H1 (cell line): ENCODE measurements around the gene SLC6A3. TPM values are rescaled to one million over a fixed set of nuclear protein-coding genes. Genes with fewer than 3 reads are reported as not detected.

Experiments used
- CTCF ChIA-PET: fragments of 300-600 bp; sonication (Branson Sonifier 250); formaldehyde crosslinking; loops from one replicate; lab custom pipeline; 2021; ENCODE audit not compliant: partially characterized antibody; lab: Charles Lee
- POLR2A ChIA-PET: fragments of 300-600 bp; sonication (Branson Sonifier 250); formaldehyde crosslinking; loops from one replicate; lab custom pipeline; 2021; ENCODE audit warnings: inconsistent platforms; ENCODE audit not compliant: partially characterized antibody; lab: Charles Lee
- DNase-seq, 2 experiments: peaks; one replicate each; pipeline versions ENCODE4 v3.0.0 to v3.0.0-alpha.2; 2010 to 2022; ENCODE audit warnings: low spot score in 2 of 2, low read depth in 1 of 2, mixed read lengths in 1 of 2
- FAIRE-seq: peaks from 2 replicates; lab custom pipeline; 2011; peaks lifted over from hg19 to GRCh38; lab: Jason Lieb, UNC
- H2AFZ ChIP-seq: 2 replicates; pipeline ENCODE4 v1.8.1; 2012; ENCODE audit warnings: low read length, inconsistent platforms
- H2AK5ac ChIP-seq: 2 replicates; pipeline ENCODE4 v1.6.1; 2013; ENCODE audit warnings: low read depth, low read length
- H2BK120ac ChIP-seq: replicated peaks from 2 replicates; pipeline ENCODE3; 2013; ENCODE audit warnings: low read depth, low read length, inconsistent platforms
- H2BK12ac ChIP-seq: 2 replicates; pipeline ENCODE4 v1.6.1; 2013; ENCODE audit warnings: low read depth, low read length
- H2BK15ac ChIP-seq: 2 replicates; pipeline ENCODE4 v1.6.1; 2013; ENCODE audit warnings: low read length
- H2BK20ac ChIP-seq: 2 replicates; pipeline ENCODE4 v1.6.1; 2013; ENCODE audit warnings: low read length
- H2BK5ac ChIP-seq: 2 replicates; pipeline ENCODE4 v1.6.1; 2013; ENCODE audit warnings: low read depth, low read length
- H3K14ac ChIP-seq: 2 replicates; pipeline ENCODE4 v1.6.1; 2013; ENCODE audit warnings: inconsistent platforms; ENCODE audit not compliant: insufficient read length
- H3K18ac ChIP-seq: 2 replicates; pipeline ENCODE4 v1.6.1; 2013; ENCODE audit warnings: low read length; ENCODE audit errors: extremely low read depth
- H3K23ac ChIP-seq: 2 replicates; pipeline ENCODE4 v1.6.1; 2013; ENCODE audit warnings: inconsistent platforms; ENCODE audit not compliant: insufficient read length
- H3K23me2 ChIP-seq: 2 replicates; pipeline ENCODE4 v1.6.1; 2013; ENCODE audit warnings: low read depth, low read length
- H3K27ac ChIP-seq: 2 replicates; pipeline ENCODE4 v1.6.1; 2011; ENCODE audit warnings: low read depth, low read length, inconsistent platforms
- H3K27me3 ChIP-seq, 4 experiments: replicated peaks in 1 of 4; 1 replicate in 1 of 4; 2 replicates in 3 of 4; pipeline versions ENCODE4 v1.6.1 to v1.8.1; 2011 to 2013; ENCODE audit warnings: low read length in 3 of 4, mild to moderate bottlenecking in 3 of 4, inconsistent platforms in 2 of 4, mixed read lengths in 2 of 4, moderate library complexity in 1 of 4; ENCODE audit not compliant: control insufficient read depth in 3 of 4, insufficient read depth in 3 of 4; ENCODE audit errors: extremely low read depth in 1 of 4
- H3K36me3 ChIP-seq, 4 experiments: 2 replicates each; pipeline versions ENCODE4 v1.6.1 to v1.8.1; 2011 to 2013; ENCODE audit warnings: mild to moderate bottlenecking in 4 of 4, low read length in 3 of 4, moderate library complexity in 2 of 4, control low read depth in 1 of 4, inconsistent platforms in 1 of 4; ENCODE audit not compliant: insufficient read depth in 4 of 4, control insufficient read depth in 2 of 4
- H3K4ac ChIP-seq: replicated peaks from 2 replicates; pipeline ENCODE3; 2013; ENCODE audit warnings: low read length, low read depth, mixed read lengths, inconsistent platforms; ENCODE audit not compliant: insufficient read length
- H3K4me1 ChIP-seq, 4 experiments: replicated peaks in 1 of 4; 1 replicate in 1 of 4; 2 replicates in 3 of 4; pipeline versions ENCODE4 v1.6.1 to v1.8.1; 2011 to 2013; ENCODE audit warnings: low read length in 3 of 4, inconsistent platforms in 2 of 4, mixed read lengths in 1 of 4; ENCODE audit not compliant: insufficient read depth in 4 of 4, control insufficient read depth in 3 of 4
- H3K4me2 ChIP-seq, 2 experiments: 2 replicates each; pipeline versions ENCODE4 v1.6.1 to v1.8.1; 2011 to 2013; ENCODE audit warnings: low read depth in 2 of 2, low read length in 2 of 2, control low read depth in 1 of 2, inconsistent platforms in 1 of 2, mild to moderate bottlenecking in 1 of 2; ENCODE audit not compliant: insufficient read depth in 1 of 2
- H3K4me3 ChIP-seq, 4 experiments: fragments of 200-600, 300-600 bp in 1 of 4; sonication (generic), shearing (Covaris generic), sonication (Bioruptor Twin) in 1 of 4; 2 replicates each; pipeline versions ENCODE4 v1.5.1 to v1.8.1; 2011 to 2016; ENCODE audit warnings: low read length in 4 of 4, low read depth in 3 of 4, control low read depth in 2 of 4, inconsistent platforms in 2 of 4, mild to moderate bottlenecking in 2 of 4, mixed read lengths in 1 of 4, moderate library complexity in 1 of 4; ENCODE audit not compliant: insufficient read depth in 2 of 4; ENCODE audit errors: extremely low read depth in 1 of 4
- H3K56ac ChIP-seq: replicated peaks from 2 replicates; pipeline ENCODE3; 2013; ENCODE audit warnings: low read depth, mild to moderate bottlenecking, mixed read lengths, low read length, inconsistent platforms; ENCODE audit not compliant: insufficient read length
- H3K79me1 ChIP-seq: 2 replicates; pipeline ENCODE4 v1.6.1; 2013; ENCODE audit warnings: low read depth, low read length, control low read depth
- H3K79me2 ChIP-seq, 2 experiments: 2 replicates each; pipeline versions ENCODE4 v1.6.1 to v1.8.1; 2012 to 2013; ENCODE audit warnings: low read length in 2 of 2, mild to moderate bottlenecking in 2 of 2, inconsistent platforms in 1 of 2; ENCODE audit not compliant: insufficient read depth in 2 of 2, control insufficient read depth in 1 of 2
- H3K9ac ChIP-seq, 4 experiments: replicated peaks in 1 of 4; 1 replicate in 1 of 4; 2 replicates in 3 of 4; pipeline versions ENCODE4 v1.6.1 to v1.8.1; 2011 to 2013; ENCODE audit warnings: low read depth in 3 of 4, low read length in 3 of 4, control low read depth in 2 of 4, mild to moderate bottlenecking in 2 of 4, moderate library complexity in 2 of 4, inconsistent platforms in 1 of 4; ENCODE audit errors: extremely low read depth in 1 of 4
- H3K9me3 ChIP-seq, 2 experiments: 2 replicates each; pipeline versions ENCODE4 v1.6.1 to v1.8.1; 2012 to 2013; ENCODE audit warnings: mild to moderate bottlenecking in 2 of 2, moderate library complexity in 2 of 2, control low read depth in 1 of 2, inconsistent platforms in 1 of 2, low read depth in 1 of 2, low read length in 1 of 2, mixed read lengths in 1 of 2; ENCODE audit not compliant: insufficient read depth in 2 of 2
- H4K20me1 ChIP-seq, 2 experiments: replicated peaks in 1 of 2; 2 replicates each; pipeline versions ENCODE3 to v1.8.1; 2011 to 2013; ENCODE audit warnings: inconsistent platforms in 2 of 2, low read length in 2 of 2, mild to moderate bottlenecking in 1 of 2; ENCODE audit not compliant: insufficient read depth in 2 of 2, control insufficient read depth in 1 of 2
- H4K5ac ChIP-seq: 2 replicates; pipeline ENCODE4 v1.6.1; 2013; ENCODE audit warnings: low read length, low read depth, mixed read lengths, inconsistent platforms; ENCODE audit not compliant: insufficient read length
- H4K8ac ChIP-seq: 2 replicates; pipeline ENCODE4 v1.8.0; 2013; ENCODE audit warnings: mild to moderate bottlenecking, moderate library complexity, low read length, inconsistent platforms; ENCODE audit not compliant: insufficient read depth; ENCODE audit errors: extremely low read depth
- H4K91ac ChIP-seq: replicated peaks from 2 replicates; pipeline ENCODE3; 2013; ENCODE audit warnings: low read length, mixed read lengths, inconsistent platforms; ENCODE audit not compliant: insufficient read length
- EZH2 ChIP-seq: fragments of 200-600 bp; sonication (generic); IDR thresholded peaks from 2 replicates; pipeline ENCODE4 v1.7.1; 2012; ENCODE audit warnings: low read depth, mild to moderate bottlenecking, moderate library complexity, low read length, inconsistent platforms; ENCODE audit not compliant: severe bottlenecking
- HDAC6 ChIP-seq: IDR thresholded peaks from one replicate; pipeline ENCODE4 v1.7.1; 2012; ENCODE audit warnings: low read depth, mild to moderate bottlenecking, inconsistent platforms, low read length, moderate library complexity
- KDM5A ChIP-seq: fragments of 200-600 bp; IDR thresholded peaks from 2 replicates; pipeline ENCODE4 v1.7.1; 2012; ENCODE audit warnings: mild to moderate bottlenecking, low read length, inconsistent platforms, mixed read lengths
- RBBP5 ChIP-seq: IDR thresholded peaks from 2 replicates; pipeline ENCODE4 v1.7.1; 2012; ENCODE audit warnings: low read depth, mild to moderate bottlenecking, inconsistent platforms, low read length, moderate library complexity, borderline replicate concordance
- RNF2 ChIP-seq: fragments of 200-900, 300-1000 bp; sonication (generic); IDR thresholded peaks from 2 replicates; pipeline ENCODE4 v1.7.1; 2016; ENCODE audit warnings: borderline replicate concordance, low read depth, mild to moderate bottlenecking, antibody characterized with exemption, low read length; ENCODE audit not compliant: poor library complexity, severe bottlenecking; ENCODE audit errors: missing control alignments
- RXRA ChIP-seq: IDR thresholded peaks from 2 replicates; pipeline ENCODE4 v1.6.1; 2011; ENCODE audit warnings: low read depth, mild to moderate bottlenecking, low read length, moderate library complexity; ENCODE audit not compliant: insufficient read depth
- SIN3A ChIP-seq, 2 experiments: IDR thresholded peaks in 1 of 2; conservative IDR thresholded peaks in 1 of 2; 2 replicates each; pipeline ENCODE4 v1.6.1; 2011 to 2012; ENCODE audit warnings: low read length in 2 of 2, improper control_type of control experiment in 1 of 2, low read depth in 1 of 2, mild to moderate bottlenecking in 1 of 2
- TAF1 ChIP-seq: IDR thresholded peaks from 2 replicates; pipeline ENCODE4 v1.6.1; 2011; ENCODE audit warnings: mild to moderate bottlenecking, low read depth, low read length
- WGBS, 2 experiments: shearing (Covaris generic) in 1 of 2; methylation state at CpG; one replicate each; pipeline versions ENCODE4 v1.1.6 to v1.1.7; 2013 to 2015; ENCODE audit warnings: low lambda C conversion rate in 2 of 2, mixed read lengths in 2 of 2, inconsistent platforms in 1 of 2, low coverage in 1 of 2, missing lambda C conversion rate in 1 of 2; ENCODE audit not compliant: insufficient replicate concordance in 2 of 2, insufficient coverage in 1 of 2, insufficient read length in 1 of 2; ENCODE audit errors: extremely low coverage in 1 of 2, missing lambda C conversion rate in 1 of 2; 5-methylcytosine and 5-hydroxymethylcytosine counted together
- polyA plus RNA-seq, 7 experiments: library from polyadenylated mRNA; depleted of rRNA in 3 of 7; stranded (reverse) in 5 of 7; unstranded in 2 of 7; fragments of >200 nt in 5 of 7; fragments of 200-250 nt in 2 of 7; gene quantifications; 1 replicate in 5 of 7; 2 replicates in 1 of 7; 4 replicates in 1 of 7; pipeline versions ENCODE4 v1.2.1 to v1.2.3, GENCODE V29; 2011 to 2013; ENCODE audit warnings: missing spikeins in 2 of 7, mixed read lengths in 2 of 7
- total RNA-seq: library from RNA; stranded (reverse); fragmentation: NEBNext Ultra II Directional; extraction: Animal tissue kit (Norgen Biotek cat#: 25700); gene quantifications from 2 replicates; pipeline ENCODE4 v1.2.1, GENCODE V29; 2021
- TF ChIP-seq, protein P1 (sequence below), 3 experiments: IDR thresholded peaks; 1 replicate in 2 of 3; 2 replicates in 1 of 3; pipeline versions ENCODE4 v1.5.1 to v1.6.1; 2011; ENCODE audit warnings: low read length in 3 of 3, mild to moderate bottlenecking in 3 of 3, inconsistent platforms in 2 of 3, low read depth in 1 of 3, moderate library complexity in 1 of 3; ENCODE audit not compliant: insufficient read depth in 1 of 3; ENCODE audit errors: control extremely low read depth in 1 of 3

The SLC6A3 gene
- total and polyA plus RNA-seq, 2 of the 8 experiments (the other 6 are each of a cell fraction or from before 2014, with no cell fraction given) = 0.48 to 0.91 TPM

GRCh38 chr5:1423901-1424603 is 21.2 kb downstream of the SLC6A3 start:
- CTCF ChIA-PET = interaction anchor here (0.6 to 1.7 kb wide), 4 partner anchors 10 to 1165 kb away, joined by 3 to 6 read pairs (median 4); no protein-coding TSS in a partner anchor
- TF ChIP-seq RXRA (no peak), KDM5A (no peak), TAF1 (no peak), SIN3A (conservative IDR thresholded peaks at IDR 0.05 in 1 of 2, IDR thresholded peaks at IDR 0.05 in 1 of 2; ENCODE audit: low read depth in 1 of 2, low read length in 2 of 2) (no peak), RNF2 (no peak), HDAC6 (no peak), EZH2 (no peak), RBBP5 (no peak)
- TF ChIP-seq, protein P1, sequence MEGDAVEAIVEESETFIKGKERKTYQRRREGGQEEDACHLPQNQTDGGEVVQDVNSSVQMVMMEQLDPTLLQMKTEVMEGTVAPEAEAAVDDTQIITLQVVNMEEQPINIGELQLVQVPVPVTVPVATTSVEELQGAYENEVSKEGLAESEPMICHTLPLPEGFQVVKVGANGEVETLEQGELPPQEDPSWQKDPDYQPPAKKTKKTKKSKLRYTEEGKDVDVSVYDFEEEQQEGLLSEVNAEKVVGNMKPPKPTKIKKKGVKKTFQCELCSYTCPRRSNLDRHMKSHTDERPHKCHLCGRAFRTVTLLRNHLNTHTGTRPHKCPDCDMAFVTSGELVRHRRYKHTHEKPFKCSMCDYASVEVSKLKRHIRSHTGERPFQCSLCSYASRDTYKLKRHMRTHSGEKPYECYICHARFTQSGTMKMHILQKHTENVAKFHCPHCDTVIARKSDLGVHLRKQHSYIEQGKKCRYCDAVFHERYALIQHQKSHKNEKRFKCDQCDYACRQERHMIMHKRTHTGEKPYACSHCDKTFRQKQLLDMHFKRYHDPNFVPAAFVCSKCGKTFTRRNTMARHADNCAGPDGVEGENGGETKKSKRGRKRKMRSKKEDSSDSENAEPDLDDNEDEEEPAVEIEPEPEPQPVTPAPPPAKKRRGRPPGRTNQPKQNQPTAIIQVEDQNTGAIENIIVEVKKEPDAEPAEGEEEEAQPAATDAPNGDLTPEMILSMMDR (IDR thresholded peaks at IDR 0.05; ENCODE audit: control extremely low read depth in 1 of 3, insufficient read depth in 1 of 3, low read depth in 1 of 3, low read length in 3 of 3) = no peak

More at GRCh38 chr5:1423901-1424603, 21.2 kb downstream of the SLC6A3 start:
- Histone ChIP-seq H3K4me3 (no peak overlapping the region), H3K9ac (no peak overlapping the region), H4K8ac (no peak overlapping the region), H3K4ac (no peak overlapping the region), H4K5ac (no peak overlapping the region), H2AK5ac (no peak overlapping the region), H3K23ac (no peak overlapping the region), H3K18ac (no peak overlapping the region), H3K4me1 (no peaks in the 10 kb centered on the region), H2BK12ac (no peak overlapping the region), H3K79me1 (no peaks in the 10 kb centered on the region), H3K56ac (no peak overlapping the region), H2BK20ac (no peak overlapping the region), H2AFZ (no peak overlapping the region), H3K9me3 (peaks cover 21 to 30% of the 10 kb centered on the region in 2 experiments), H3K79me2 (no peaks in the 10 kb centered on the region), H4K91ac (no peak overlapping the region), H3K36me3 (no peaks in the 10 kb centered on the region), H3K14ac (no peak overlapping the region), H3K27ac (no peak overlapping the region), H3K23me2 (peaks cover 2% of the 10 kb centered on the region; the same call in 1 of the 2 replicates), H2BK120ac (no peak overlapping the region), H2BK5ac (no peak overlapping the region), H3K4me2 (no peak overlapping the region), H2BK15ac (no peak overlapping the region), H4K20me1 (no peaks in the 10 kb centered on the region), H3K27me3 (0 out of 7 replicates have a peak, but pooled peaks cover 0 to 2% (median 0%) of the 10 kb centered on the region in 4 experiments)
- FAIRE-seq = no peak
- 89% methylated on average over 17 of the region's 19 CpGs; no CpG with 5 or more reads in 1 of the 2 experiments for WGBS, 2 experiments
- POLR2A ChIA-PET = no interaction called here
- DNase-seq = no peak
